DMS114 treated with DMSO at 0.1 percent for 48 hours (cell line): ENCODE data around the gene FBXO36.
"Not testable (repeated sequence)": the region's sequence is repeated elsewhere in the genome, so short reads cannot be mapped to it uniquely, and the experiment has no call there.

Source experiments
- DNase-seq: peaks from one replicate; lab custom pipeline; 2025; ENCODE audit not compliant: unreplicated experiment; lab: John Stamatoyannopoulos, UW

FBXO36 gene

DNA sequence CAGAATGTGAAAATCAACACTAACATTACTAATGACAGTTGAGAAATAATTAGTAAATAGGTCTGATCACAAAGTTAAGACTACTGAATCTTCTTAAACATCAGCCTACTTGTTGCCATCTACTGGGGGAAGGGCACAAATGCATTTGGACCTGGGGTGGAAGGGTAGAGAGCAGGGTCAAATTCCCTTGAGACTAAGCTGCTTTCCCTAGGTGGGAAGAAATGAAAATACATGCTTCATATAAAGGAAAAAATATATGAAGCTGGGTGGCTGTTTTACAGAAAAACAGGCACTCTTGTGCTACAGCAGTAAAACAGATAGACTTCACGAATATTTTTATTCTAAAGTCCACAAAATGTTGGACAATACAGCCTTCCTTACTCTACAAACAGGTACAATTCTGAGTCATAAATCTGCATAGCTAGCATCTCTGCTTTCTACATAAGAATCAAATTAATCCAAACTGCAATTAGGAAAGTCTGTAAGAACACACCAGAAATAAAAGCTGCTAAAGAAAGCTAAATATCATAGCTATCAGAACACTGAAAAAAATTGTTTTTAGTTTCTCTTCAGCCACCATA is 11.4 kb upstream of the FBXO36 start:
- DNase-seq = no peak

DNA sequence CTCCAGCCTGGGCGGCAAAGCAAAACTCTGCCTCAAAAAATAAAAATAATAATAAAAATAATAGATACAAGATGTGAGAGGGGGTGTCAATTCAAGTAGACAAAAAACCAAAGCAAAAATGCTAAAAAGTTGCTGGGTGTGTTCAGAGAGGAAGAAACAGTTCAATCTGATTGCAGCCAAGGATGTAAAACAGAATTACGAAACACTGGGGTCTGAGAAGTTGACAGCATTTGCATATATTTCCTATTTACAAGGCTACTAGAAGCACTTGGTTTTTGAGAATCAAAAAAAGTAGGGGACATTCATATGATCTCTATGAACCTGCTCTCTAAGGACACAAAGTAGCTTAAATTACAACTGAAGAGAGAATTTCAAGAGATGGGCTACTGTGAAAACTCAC is 8.1 kb upstream of the FBXO36 start:
- no peak for DNase-seq

DNA sequence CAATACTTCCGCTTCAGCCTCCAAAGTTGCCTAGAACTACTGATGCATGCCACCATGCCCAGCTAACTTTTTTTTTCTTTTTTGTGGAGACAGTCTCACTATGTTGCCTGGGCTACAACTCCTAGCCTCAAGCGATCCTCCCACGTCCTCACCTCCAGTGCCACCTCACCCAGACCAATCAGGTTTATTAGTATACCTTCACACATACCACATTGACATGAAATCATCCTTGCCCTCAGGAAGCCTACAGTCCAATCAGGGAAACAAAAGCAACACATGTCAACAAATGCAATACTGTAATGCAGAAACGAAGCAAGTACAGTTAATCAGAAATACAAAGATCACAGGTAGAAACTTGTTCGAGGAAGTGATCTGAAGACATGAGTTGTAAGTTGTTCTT is 4.5 kb upstream of the FBXO36 start:
- no peak for DNase-seq

DNA sequence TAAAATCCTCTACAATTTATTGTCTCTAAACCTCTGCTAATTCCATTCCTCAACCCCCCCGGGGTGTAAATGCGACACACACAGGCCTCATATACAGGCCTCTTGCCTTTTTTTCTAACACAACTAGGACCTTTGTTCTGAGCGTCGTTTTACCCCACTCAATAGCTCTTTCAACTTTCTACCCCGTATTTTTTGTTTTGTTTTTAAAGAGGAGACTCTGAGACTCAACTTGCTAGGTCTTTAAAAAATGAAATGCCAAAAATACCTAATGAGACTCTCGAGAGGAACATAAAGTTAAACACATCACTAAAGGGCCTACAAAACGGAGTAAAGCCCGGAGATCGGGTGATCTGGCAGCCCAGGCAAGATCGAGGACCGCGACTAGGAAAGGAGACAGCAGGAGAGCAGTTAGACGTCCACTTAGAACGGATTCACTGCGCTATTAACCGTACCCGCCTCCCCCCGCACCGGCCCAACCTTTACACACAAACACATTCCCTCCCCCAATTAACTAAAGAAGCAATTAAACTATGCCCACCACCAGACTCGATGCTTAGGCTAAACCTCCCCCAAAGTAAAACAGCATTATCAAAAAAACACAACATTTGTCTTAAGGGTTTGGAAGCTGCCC is 2.2 kb upstream of the FBXO36 start:
- no peak for DNase-seq

DNA sequence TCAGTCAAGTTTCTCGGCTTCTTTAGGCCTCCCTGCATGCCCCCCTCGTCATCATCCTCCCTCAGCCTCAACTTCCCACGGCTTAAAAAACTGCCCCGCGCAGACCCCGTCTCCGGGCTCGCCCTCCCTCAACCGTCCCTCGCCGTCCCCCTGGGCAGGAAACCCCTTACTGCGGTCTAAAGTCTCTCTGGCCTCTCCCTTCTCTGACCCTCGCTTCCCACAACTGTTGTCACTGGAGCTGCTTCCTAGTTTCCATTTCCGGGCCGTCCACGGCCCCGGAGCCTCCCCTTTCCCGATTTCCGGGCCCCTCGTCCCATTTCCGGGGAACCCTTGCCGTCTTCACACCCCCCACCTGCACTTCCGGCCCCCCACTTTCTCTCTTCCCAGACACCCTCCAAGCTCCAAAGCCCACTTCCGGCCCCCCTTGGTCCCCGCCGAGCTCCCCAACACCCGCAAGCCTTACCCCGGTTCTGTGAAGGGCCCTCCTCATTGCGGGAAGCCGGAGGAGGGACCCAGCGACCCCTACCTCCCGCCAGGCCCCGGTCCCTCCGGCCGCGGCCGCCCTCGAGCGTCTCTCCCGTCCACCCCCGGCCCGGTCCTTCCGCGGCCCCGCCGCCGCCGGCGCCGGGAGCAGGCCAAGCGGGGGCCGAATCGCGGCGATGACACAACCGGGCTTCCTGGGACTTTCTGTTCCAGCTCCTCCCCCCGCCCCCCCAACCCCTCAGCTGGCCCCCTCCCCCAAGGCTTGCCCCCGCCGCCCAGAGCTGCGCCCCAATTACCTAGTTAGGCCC is 1.0 kb upstream of the FBXO36 start:
- DNase-seq = peak; percentile 46

DNA sequence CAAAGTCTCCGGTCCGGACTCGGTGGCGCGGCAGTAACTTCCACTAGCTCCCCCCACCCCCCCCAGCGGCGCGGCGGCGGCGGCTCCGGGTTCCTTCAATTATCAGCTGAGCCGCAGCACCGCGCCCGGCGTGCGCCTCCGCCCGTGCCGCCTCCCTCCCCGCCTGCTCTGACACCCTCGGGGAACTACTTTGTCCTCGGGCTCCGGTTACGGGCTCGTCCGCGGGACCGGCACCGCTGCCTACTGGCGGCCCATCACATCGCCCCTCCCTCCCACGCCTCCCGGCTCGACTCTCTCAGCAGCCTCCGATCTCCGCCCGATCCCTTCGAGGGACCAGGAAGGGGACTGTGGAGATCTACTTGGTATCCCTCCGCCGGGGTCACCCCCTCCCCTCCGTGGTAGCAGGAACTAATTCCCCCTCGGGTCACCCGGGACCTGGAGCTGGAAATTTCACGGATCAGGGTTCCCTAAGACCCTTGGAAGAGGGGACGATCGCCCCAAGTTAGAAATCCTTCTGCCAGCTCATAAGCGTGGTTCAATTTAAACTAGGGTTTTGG is 333 bp upstream of the FBXO36 start, which contains the start of gene TRIP12:
Gene TRIP12 (minus strand): TSS at position 118 of the 557 bp plus-strand sequence. CDS start 41,930 bp downstream, outside the sequence.
- peak; percentile 85 for DNase-seq

DNA sequence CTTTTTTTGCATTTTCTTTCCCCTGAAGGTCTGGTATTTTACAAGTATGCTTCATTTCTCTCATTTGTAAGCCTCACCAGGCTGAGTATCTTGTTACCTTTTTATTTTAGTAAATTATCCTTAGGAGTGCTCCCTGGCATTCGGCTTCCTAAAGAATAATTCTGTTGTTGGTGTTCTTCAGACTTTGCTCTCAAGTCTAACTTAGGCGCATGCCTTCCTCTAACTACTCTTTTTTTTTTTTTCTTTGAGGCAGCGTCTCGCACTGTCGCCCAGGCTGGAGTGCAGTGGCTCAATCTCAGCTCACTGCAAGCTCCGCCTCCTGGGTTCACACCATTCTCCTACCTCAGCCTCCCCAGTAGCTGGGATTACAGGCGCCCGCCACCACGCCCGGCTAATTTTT is 2.2 kb downstream of the FBXO36 start:
- DNase-seq = not testable (repeated sequence)

DNA sequence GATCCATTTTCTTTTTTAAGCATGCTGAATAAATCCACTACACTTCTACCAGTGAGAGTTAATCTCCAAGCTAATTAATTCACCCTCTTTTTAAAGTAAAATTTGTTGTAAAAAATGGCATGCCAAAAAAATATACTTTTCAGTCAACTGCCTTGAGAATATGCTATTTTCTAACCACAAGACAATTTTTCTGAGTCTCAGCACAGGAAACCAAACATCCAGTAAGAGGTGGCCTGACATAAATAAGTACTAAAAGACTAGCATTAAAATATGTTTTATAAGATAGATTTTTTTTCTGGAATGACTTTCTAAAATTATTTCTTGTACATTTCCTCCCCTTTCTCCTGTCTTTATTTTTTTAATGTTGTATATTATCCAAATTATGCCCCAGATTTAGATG is 2.9 kb downstream of the FBXO36 start:
- DNase-seq = no peak

DNA sequence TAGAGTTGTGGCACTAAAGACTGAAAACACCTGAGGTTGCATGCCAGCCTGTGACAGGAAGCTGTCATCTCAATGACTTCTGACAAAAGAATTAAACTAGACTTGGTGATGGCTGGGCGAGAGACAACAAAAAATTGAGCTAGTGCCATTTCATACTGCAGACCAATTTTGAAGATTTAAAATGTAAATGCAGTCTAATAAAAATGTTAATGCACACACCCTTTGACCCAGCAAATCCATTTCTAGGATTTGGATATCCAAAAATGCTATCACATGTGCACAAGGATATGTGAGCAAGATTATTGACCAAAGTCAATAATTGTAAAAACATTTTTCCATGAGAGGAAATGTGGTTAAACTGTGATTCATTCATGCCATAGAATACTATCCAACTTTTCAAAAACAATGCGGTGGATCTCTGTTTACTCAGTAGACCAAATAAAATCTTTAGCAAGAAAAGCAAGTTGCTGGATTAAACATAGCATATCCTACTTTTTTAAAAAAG is 5.6 kb downstream of the FBXO36 start:
- no peak for DNase-seq

DNA sequence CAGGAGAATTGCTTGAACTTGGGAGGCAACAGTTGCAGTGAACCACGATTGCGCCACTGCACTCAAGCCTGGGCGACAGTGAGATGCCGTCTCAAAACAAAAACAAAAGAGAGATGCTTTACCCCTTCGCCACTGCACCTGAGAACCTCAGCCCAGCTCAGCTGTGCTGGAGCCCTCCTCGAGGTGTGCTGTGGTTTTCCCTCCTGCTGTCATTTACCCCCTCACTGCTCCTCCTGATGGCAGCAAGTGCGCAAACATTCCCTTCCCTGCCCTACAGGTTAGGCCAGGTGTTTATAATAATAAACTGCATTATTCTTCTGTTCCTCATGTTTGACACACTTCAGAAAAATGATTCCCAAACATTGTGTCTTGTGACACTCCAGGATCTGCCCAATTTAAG is 8.4 kb downstream of the FBXO36 start:
- no peak for DNase-seq

DNA sequence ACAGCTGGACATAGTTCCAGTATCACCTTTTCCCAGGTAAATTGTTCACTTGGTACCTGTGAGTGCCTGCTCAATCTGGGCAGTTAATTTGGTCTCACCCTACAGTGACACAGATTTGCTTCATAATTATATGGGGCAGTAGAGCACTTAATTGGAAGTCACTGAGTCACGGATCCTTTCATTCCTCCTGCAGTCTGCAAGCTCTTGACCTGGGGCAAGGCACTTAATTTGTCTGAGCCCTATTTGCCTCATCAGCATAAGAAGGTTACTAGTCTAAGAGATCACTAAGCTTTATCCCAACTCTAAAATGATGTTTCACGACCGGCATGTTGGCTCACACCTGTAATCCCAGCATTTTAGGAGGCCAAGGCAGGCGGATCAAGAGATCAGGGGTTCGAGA is 8.9 kb downstream of the FBXO36 start:
- no peak for DNase-seq

DNA sequence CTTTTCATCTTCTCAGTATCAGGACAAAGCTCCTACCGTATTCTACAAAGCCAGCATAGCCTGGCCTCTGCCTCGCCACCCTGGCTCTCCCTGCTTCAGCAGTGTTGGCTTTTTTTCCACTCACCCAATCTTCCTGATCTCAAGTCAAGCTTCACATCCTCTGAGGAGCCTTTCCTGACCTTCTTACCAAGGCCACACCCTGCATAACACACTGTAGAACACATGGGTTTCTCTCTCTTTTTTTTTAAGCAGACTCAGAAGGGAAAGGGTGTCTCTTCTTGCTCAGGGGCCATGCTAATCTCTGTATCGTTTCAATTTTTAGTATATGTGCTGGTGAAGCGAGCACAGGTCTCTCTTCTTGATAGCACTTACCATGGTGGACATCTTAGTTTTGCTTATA is 15.2 kb downstream of the FBXO36 start:
- DNase-seq = no peak

DNA sequence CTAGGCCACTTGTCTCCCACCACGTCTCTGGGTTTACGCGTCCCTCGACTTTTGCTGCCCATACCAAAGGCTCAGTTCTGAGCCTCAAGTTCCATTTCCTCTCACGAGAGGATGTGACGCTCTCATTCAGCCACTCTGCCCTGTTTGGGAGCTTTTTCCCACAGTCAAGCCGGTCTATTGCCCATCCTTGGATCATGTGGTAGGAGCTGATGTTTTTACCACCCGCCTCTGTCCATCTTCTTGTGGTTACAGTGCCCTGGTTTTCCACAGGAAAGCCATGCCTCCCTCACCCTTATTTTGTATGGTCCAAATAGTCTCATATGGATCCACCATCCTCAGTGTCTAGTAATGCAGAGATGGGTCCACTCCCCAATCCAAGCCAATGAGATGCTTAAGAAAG is 20.4 kb downstream of the FBXO36 start:
- DNase-seq = no peak

DNA sequence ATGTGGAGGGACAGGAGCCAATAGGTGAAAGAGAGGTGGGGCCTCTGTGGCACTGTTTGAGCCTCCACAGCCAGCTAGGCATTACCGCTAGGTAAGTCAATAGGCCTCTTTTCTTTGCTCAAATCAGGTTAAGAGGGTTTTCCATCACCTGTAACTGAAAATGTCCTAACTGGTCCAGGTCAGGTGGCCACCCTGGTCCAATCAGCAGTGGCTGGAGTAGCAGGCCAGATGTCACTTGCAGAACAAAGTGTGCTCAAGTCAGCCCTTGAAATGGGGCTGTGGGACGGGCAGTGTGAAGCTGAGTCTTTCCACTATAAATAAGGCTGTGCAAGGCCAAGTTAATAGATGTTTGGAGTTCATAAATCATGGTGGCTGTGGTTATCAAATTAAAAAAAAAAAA is 20.9 kb downstream of the FBXO36 start:
- no peak for DNase-seq

DNA sequence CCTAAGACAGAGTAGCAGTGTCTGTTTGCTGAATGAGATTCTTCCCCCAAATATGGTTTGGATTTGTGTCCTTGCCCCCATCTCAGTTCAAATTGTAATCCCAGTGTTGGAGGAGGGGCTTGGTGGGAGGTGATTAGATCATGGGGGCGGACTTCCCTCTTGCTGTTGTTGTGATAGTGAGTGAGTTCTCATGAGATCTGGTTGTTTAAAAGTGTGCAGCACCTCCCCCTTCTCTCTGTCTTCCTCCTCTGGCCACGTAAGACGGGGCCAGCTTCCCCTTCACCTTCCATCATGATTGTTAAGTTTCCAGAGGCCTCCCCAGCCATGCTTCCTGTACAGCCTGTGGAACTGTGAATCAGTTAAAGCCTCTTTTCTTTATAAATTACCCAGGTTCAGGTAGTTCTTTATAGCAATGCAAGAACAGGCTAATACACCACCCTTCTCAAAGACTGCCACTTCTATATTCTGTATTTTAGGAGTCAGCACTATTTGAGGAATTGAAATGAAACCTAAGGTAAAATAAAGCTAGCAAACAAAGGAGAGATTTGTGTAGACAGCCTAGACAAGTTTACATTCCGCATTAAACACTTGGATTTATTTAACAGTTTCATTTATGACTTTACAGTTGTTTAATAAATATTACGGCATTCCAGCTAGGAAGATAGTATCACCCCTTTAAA is 21.6 kb downstream of the FBXO36 start:
- DNase-seq = no peak

DNA sequence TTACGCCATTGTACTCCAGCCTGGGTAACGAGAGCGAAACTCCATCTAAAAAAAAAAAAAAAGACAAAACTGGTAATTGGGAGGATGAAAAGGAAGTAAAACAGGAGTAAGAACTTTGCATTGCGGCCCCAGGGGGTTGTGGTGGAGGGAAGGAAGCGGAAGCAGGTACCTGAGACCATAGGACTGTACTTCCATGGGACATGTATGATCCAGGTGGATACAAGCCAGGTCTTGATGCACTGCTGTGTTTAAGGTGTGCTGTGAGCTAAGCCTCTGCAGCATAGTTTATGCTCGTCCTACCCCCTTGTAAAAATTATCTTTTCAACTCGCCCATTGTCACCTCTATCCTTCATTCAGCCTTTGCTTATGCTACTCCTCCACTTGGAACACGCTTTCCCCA is 23.7 kb downstream of the FBXO36 start:
- no peak for DNase-seq

DNA sequence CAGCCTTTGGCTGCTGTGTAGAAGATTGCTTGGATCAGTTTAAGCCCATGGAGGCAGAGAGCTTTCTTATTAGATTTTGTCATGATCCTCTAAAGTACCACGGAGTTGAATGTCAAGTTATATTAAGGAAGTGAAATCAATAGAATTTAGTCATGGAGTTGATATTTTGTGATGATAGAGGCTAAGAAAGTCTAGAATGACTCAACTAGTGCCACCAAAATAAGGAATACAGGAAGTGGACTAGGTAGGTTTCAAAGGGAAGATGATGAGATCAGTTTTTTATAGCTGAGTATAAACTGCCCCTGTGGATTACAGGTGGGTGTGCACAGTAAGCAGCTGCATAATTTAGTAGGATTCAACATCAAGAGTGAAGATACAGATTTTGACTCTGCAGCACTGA is 25.2 kb downstream of the FBXO36 start:
- DNase-seq = no peak

DNA sequence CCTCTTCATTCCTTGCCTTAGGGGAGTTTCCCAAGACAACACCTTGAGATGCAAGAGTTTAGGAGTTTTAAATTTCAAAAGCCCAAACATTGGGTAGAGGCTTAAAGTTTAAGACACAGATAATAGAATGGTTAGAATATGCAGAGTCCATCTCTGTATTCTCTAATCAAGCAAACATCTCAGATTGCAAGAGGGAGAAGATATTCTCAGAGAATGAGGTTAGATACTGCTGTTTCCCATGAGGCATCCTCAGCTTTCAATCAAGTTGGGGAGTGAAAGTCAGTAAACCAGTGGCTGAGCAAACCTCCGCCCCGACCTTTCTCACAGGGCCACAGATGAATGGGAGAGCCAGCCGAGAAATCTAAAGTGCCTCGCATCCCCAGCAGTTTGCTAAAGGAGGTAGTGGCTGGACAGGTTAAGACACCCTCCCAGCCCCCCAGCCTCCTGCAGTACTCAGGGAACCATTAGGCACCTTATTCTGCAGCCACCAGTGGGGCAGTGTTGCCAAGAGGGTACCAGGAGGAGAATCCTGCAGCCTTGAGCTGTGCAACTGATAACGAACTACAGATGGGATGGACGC is 30.0 kb downstream of the FBXO36 start:
- DNase-seq = no peak

DNA sequence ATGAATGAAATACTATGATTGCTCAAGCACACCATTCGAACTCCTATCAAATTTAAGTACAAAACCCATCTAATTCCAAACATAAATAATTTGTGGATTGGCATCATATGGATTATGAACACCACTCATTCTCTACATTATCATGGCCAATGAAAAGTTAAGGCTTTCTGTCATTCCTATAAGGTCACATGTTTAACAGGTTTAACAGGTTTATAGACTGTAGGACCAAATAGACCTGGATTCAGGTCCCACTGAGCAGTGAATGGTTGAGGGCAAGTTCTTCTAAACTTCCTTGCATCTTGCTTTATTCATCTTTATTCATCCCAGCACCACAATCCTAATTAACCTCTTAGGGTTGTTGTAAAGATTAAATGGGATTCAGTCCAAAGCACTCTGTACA is 33.4 kb downstream of the FBXO36 start:
- no peak for DNase-seq

DNA sequence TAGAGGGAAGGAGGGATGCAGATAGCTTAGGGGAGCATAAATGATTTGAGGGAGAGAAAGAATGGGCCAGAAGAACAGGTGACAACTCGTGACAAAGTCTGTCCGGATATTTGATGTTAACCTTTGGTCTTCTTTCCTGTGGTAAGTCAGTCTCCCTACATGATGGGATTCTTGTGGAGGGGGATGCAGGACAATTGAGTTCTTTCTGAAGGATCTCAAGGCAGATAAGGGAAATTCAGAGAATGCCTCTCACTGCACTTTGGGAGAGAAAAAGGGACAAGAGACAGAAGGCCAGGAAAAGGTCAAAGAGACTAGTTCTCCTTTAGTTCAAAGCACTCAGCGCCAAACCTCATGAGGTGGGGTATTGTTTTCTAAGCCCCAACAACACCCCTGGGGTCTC is 34.2 kb downstream of the FBXO36 start:
- no peak for DNase-seq

DNA sequence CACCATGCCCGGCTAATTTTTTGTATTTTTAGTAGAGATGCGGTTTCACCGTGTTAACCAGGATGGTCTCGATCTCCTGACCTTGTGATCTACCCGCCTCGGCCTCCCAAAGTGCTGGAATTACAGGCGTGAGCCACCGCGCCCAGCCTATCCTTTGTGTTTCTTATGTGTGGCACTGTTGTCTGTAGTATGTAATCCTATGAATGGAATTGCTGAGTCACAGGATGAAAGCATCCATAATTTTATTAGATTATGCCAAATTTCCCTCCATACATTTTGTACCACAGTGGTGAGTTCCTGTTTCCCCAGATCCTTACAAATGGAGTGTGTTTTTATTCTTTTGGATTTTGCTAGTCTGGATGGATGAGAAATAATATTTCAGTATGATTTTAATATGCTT is 41.3 kb downstream of the FBXO36 start:
- not testable (repeated sequence) for DNase-seq
